ENCODE results near the gene TCAP.

GRCh38 chr17:39651923-39652586 lies 13.1 kb upstream of the TCAP start:
- TF ChIP-seq CTCF (optimal IDR thresholded peaks at IDR 0.05 in 1 of 3, IDR thresholded peaks at IDR 0.05 in 1 of 3, conservative IDR thresholded peaks at IDR 0.05 in 1 of 3; ENCODE audit: extremely low read depth in 1 of 3, insufficient read depth in 2 of 3, low read length in 3 of 3) (no peak), EZH2 (IDR thresholded peaks at IDR 0.05; ENCODE audit: low read length) (no peak)

Data from keratinocyte (primary cell).